Mucosa of descending colon (tissue), 3 donors: ENCODE measurements around the gene DPCD. TPM values are rescaled to one million over a fixed set of nuclear protein-coding genes. Genes with fewer than 3 reads are reported as not detected.

Source experiments
- ATAC-seq: fragments of 200-7000 bp; cut with Tn5 transposase; one replicate; pipeline ENCODE4 v1.9.1; 2020; ENCODE audit warnings: mild to moderate bottlenecking, moderate library complexity
- DNase-seq, 3 donors: peaks; one replicate each; pipeline ENCODE4 v3.0.0-alpha.2; 2020
- H3K36me3 ChIP-seq: fragments of 200-600 bp; one replicate; pipeline ENCODE4 v1.8.0; 2021; ENCODE audit warnings: low read depth, mild to moderate bottlenecking
- H3K4me1 ChIP-seq: fragments of 200-600 bp; one replicate; pipeline ENCODE4 v1.8.0; 2021; ENCODE audit warnings: low read depth, mild to moderate bottlenecking
- H3K4me3 ChIP-seq: fragments of 200-600 bp; one replicate; pipeline ENCODE4 v1.8.0; 2021; ENCODE audit warnings: mild to moderate bottlenecking
- H3K9me3 ChIP-seq: fragments of 200-600 bp; one replicate; pipeline ENCODE4 v1.8.0; 2021; ENCODE audit warnings: mild to moderate bottlenecking
- CTCF ChIP-seq: fragments of 200-600 bp; IDR thresholded peaks from one replicate; pipeline ENCODE4 v1.8.0; 2022; ENCODE audit warnings: antibody characterized with exemption, mild to moderate bottlenecking
- intact Hi-C, 2 donors: fragments of 100-400 bp; cut with DNase I in 1 of 2; cut with micrococcal nuclease in 1 of 2; formaldehyde crosslinking; loops; one replicate each; pipeline versions ENCODE4 v1.11.0 to v1.11.1; 2022; cut with DNase I, micrococcal nuclease
- total RNA-seq, 3 donors: library from RNA; stranded (reverse); fragmentation: NEBNext Ultra II Directional in 2 of 3; extraction: Animal tissue kit (Norgen Biotek cat#: 25700) in 2 of 3; gene quantifications; one replicate each; pipeline versions ENCODE4 v1.2.1 to v1.2.4, GENCODE V29; 2021 to 2023
- donor health status: DM: no; HTN: no; CAD: no; lungs with moderate emphysema.
- donor health status: DM: no; HTN: no; CAD: no.
- donor health status: DM: no; HTN: yes; CAD: no.

DPCD gene
- total RNA-seq, 3 donors from 2014 or later = 6.8 to 12.3 (median 9.9) TPM

- no peak for TF ChIP-seq CTCF
- intact Hi-C loops = no loop called here
- Histone ChIP-seq H3K4me1 (no peaks in the 10 kb centered on the region), H3K4me3 (no peak overlapping the region), H3K9me3 (peaks cover 6% of the 10 kb centered on the region), H3K36me3 (no peaks in the 10 kb centered on the region)
- no peak for DNase-seq
- ATAC-seq = no peak
These were observed 10.8 kb upstream of the DPCD start for GRCh38 chr10:101577121-101577871.

- peaks cover under 1% of the 10 kb centered on the region for H3K9me3 ChIP-seq
- H3K4me3 ChIP-seq = no peak overlapping the region
- TF ChIP-seq CTCF = no peak
- intact Hi-C loops = no loop called here
- DNase-seq = no peak
- no peaks in the 10 kb centered on the region for H3K4me1 ChIP-seq
- H3K36me3 ChIP-seq = no peaks in the 10 kb centered on the region
- ATAC-seq = no peak
These were observed 9.9 kb upstream of the DPCD start for GRCh38 chr10:101578192-101578591.

- intact Hi-C loops = no loop called here
- ATAC-seq = no peak
- H3K36me3 ChIP-seq = no peaks in the 10 kb centered on the region
- no peak for TF ChIP-seq CTCF
- H3K9me3 ChIP-seq = no peaks in the 10 kb centered on the region
- DNase-seq = no peak
- no peaks in the 10 kb centered on the region for H3K4me1 ChIP-seq
- no peak overlapping the region for H3K4me3 ChIP-seq
These were observed 9.2 kb upstream of the DPCD start for GRCh38 chr10:101578803-101579515.

GRCh38 chr10:101579516-101579870, 8.6 kb upstream of the DPCD start:
- H3K4me3 ChIP-seq = no peak overlapping the region
- H3K36me3 ChIP-seq = no peaks in the 10 kb centered on the region
- DNase-seq (no peak), ATAC-seq (no peak)
- intact Hi-C loops = no loop called here
- H3K9me3 ChIP-seq = no peaks in the 10 kb centered on the region
- no peak for TF ChIP-seq CTCF
- no peaks in the 10 kb centered on the region for H3K4me1 ChIP-seq

GRCh38 chr10:101580486-101581399, 7.4 kb upstream of the DPCD start:
- intact Hi-C loops = no loop called here
- no peak for ATAC-seq
- H3K36me3 ChIP-seq = no peaks in the 10 kb centered on the region
- no peak for DNase-seq
- no peaks in the 10 kb centered on the region for H3K9me3 ChIP-seq
- H3K4me1 ChIP-seq = no peaks in the 10 kb centered on the region
- TF ChIP-seq CTCF = no peak
- no peak overlapping the region for H3K4me3 ChIP-seq
